Measurements from ENCODE around the gene SLC16A3. TPM values are rescaled to one million over a fixed set of nuclear protein-coding genes. Genes with fewer than 3 reads are reported as not detected.

Gene SLC16A3
- total and polyA plus RNA-seq, 9 of the 15 experiments (the other 6 are each of a cell fraction or from before 2014, with no cell fraction given), result 0.11 to 5.4 (median 1.2) TPM; not detected in 2

GRCh38 chr17:82267575-82268379 lies 38.9 kb downstream of the SLC16A3 start (continued):
- TF ChIP-seq ZNF609 (CRISPR knock-in tag; IDR thresholded peaks at IDR 0.05; ENCODE audit: borderline replicate concordance), result 0 out of 2 replicates have a peak, but pooled peaks have one; percentile 29
- TF ChIP-seq POLR2B (IDR thresholded peaks at IDR 0.05; ENCODE audit: low read depth, partially characterized antibody), result peak; percentile 36
- TF ChIP-seq ZNF592 (IDR thresholded peaks at IDR 0.05), result peak; percentile 33; the same call in 1 of the 2 replicates
- 0 out of 2 replicates have a peak, but pooled peaks have one; percentile 32 for TF ChIP-seq TEAD4 (IDR thresholded peaks at IDR 0.05; ENCODE audit: low read length)
- no peak for TF ChIP-seq TEAD4 (CRISPR knock-in tag; IDR thresholded peaks at IDR 0.05; ENCODE audit: borderline replicate concordance)
- TF ChIP-seq FOXP1 (CRISPR knock-in tag; IDR thresholded peaks at IDR 0.05), result no peak
- TF ChIP-seq FOS (IDR thresholded peaks at IDR 0.05; ENCODE audit: extremely low read depth, insufficient read length), result peak; percentile 41
- peak; percentile 56; the same call in 1 of the 2 replicates for TF ChIP-seq ARID1B (IDR thresholded peaks at IDR 0.05)
- peak; percentile 96 for TF ChIP-seq FOSL1 (tag; conservative IDR thresholded peaks at IDR 0.05)
- TF ChIP-seq CBFA2T2 (conservative IDR thresholded peaks at IDR 0.05), result 0 out of 2 replicates have a peak, but pooled peaks have one; percentile 6
- TF ChIP-seq WHSC1 (IDR thresholded peaks at IDR 0.05; ENCODE audit: low read length), result no peak
- TF ChIP-seq NRF1 (conservative IDR thresholded peaks at IDR 0.05 in 1 of 2, IDR thresholded peaks at IDR 0.05 in 1 of 2), result peak; percentile 86 to 88
- peak; percentile 92 for TF ChIP-seq TFAP4 (CRISPR knock-in tag; IDR thresholded peaks at IDR 0.05; ENCODE audit: borderline replicate concordance)
- TF ChIP-seq HMG20A (CRISPR knock-in tag; conservative IDR thresholded peaks at IDR 0.05), result no peak
